DMS53 treated with DMSO at 0.1 percent for 48 hours (cell line): ENCODE measurements around the gene UPK1B.
A peak's percentile ranks its signal among the peaks of the same experiment; 100 is the strongest.
"Not testable (repeated sequence)": the region's sequence is repeated elsewhere in the genome, so short reads cannot be mapped to it uniquely, and the experiment has no call there.

Source experiments
- DNase-seq: peaks from one replicate; lab custom pipeline; 2025; ENCODE audit not compliant: unreplicated experiment; lab: John Stamatoyannopoulos, UW

Gene UPK1B

DNA sequence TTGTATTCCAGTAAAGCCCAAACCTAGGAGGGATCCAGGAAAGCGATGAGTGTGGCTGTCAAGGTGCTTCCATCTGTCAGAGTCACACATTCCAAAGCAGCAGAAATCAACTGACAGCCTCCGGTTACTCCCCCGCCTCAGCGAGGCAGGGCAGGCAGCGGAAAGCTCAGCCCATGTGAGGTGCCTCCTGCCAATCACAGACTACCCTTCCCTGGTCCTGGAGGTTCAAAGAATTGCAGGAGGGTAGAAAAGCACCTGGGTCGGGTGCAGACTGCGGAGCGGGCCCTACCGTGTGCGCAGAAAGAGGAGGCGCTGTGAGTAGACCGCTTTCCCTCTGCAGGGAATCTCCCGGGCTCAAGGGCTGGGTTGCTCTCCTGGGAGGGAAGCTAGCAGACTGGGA lies at the start of gene UPK1B:
Gene UPK1B (plus strand): TSS at position 274 of the 400 bp plus-strand sequence. CDS start 13,144 bp downstream, outside the sequence.
- DNase-seq, result no peak

DNA sequence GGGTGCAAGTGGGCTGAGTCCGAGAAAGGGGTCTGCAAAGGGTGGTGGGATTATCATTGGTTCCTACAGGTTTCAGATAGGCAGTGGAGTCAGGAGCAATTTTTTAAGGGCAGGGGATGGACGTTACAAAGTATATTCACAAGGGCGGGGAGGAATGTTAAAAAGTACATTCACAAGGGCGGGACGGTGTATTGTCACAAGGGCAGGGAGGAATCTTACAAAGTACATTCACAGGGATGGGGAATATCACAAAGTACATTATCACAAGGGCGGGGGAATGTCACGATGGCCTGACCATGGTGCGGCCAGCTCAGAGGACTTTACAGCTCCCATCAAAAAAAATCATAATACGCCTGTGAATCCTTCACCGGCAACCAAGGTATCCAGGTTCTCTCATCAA lies 48.1 kb upstream of the UPK1B start:
- no peak for DNase-seq

DNA sequence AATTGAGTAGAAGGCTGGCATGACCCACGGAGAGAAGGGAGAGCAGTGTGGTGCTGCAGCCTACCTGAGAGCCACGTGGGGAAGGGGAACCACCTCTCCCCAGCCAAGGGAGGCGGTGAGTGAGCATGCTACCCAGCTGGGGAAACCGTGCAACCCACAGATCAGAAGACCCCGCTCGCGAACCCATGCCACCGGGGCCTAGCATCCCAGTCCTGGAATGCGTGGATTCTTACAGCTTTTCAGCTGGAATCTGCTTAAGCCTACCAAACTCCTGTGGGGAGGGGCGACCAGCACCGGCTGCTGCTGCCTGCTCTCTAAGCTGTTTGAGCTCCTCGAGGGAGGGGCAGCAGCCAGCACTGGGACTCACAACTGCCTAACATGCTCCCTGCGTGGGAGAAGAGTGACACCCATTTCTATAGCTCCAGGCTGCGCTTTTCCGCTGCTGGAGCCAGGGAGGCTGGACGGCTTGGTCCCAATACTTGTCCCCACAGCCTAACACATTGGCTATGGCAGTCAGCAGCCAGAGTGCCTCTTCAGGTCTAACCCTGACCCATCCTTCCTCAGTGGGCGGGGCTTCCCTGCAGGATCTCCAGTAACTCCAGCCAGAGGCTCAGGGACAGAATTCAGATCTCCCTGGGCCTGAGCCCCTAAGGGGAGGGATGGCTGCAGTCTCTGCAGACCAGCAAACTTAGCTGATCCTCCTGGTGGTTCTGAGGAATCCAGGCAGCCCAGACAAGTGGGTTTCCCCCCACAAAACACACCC lies 47.5 kb upstream of the UPK1B start:
- no peak for DNase-seq

DNA sequence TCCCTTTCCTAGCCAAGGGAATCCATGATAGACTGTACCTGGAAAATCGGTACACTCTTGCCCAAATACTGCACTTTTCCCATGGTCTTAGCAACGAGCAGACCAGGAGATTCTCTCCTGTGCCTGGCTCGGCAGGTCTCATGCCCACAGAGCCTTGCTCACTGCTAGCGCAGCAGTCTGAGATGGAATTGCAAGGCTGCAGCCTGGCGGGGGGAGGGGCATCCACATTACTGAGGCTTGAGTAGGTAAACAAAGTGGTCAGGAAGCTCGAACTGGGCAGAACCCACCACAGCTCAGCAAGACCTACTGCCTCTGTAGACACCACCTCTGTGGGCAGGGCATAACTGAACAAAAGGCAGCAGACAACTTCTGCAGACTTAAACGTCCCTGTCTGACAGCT lies 43.1 kb upstream of the UPK1B start:
- not testable (repeated sequence) for DNase-seq

DNA sequence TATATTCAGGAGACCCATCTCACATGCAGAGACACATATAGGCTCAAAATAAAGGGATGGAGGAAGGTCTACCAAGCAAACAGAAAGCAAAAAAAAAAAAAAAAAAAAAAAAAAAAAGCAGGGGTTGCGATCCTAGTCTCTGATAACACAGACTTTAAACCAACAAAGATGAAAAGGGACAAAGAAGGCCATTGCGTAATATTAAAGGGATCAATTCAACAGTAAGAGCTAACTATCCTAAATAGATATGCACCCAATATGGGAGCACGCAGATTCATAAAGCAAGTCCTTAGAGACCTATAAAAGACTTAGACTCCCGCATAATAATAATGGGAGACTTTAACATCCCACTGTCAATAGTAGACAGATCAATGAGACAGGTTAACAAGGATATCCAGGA lies 41.1 kb upstream of the UPK1B start:
- DNase-seq, result not testable (repeated sequence)

DNA sequence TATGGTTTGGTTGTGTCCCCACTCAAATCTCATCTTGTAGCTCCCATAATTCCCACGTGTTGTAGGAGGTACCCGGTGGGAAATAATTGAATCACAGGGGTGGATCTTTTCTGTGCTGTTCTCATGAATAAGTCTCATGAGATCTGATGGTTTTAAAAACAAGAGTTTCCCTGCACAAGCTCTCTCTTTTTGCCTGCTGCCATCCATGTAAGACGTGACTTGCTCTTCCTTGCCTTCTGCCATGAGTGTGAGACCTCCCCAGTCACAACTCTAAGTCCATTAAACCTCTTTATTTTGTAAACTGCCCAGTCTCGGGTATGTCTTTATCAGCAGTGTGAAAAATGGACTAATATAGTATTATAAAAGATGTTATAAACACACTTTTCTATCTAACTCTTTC lies 34.0 kb upstream of the UPK1B start:
- DNase-seq, result not testable (repeated sequence)

DNA sequence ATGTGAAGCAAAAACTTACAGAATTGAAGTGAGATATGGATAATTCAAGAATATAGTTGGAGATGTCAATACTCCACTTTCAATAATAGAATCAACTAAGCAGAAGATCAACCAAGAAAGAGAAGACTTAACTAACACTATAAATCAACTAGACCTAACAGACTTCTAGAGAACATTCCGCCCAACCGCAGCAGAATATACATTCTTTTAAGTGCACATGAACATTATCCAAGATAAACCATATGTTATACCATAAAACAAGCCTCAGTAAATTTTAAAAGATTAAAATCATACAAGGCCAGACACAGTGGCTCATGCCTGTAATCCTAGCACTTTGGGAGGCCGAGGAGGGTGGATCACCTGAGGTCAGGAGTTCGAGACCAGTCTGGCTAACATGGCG lies 32.9 kb upstream of the UPK1B start:
- no peak for DNase-seq

DNA sequence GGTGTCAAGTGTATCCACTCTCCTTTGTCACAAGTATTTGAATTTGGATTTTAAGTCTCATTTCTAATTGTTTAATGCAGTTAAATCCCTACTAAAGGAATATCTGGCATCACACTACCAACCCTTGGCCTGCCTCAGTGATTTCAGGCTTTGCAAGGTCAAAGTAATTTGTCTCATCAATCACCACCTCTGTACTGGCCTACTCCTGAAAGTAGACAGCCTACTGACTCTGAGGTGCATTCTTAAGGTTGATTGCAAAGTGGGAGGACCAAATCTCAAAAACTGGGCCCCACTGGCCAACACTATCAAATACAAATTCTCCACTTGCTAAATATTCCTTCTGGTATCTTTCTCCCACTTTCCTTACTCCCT lies 28.3 kb upstream of the UPK1B start:
- no peak for DNase-seq

DNA sequence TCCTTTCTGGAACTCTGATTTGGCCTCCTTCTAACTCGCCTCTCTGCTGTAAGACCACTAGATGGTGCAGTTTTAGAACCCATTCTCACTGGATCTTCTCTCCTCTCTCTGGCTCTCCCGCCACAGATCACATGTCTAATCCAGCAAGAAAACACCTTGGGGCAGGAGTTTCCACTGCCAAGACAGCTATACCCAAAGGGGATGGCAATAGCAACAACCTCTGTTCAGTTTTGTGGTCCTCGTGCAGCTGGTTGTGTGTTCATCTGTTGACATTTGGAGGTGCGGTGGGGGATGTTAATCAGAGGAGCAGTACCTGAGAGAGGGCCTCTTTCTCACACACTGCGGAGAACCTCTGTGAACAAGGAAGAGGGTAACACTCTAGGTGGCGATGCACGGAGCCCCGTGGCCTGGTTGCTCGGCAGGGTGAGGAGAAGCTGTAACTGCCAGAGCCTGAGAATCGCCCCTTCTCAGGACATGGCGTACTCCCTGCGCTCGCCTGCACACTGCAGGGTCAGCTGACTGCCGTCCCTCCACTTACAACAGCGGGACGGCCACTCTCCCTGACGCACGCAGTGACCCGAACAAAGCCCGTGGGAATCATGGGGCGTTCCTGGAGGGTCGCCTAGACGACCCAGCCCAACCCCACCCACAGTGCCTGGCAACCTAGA lies 27.8 kb upstream of the UPK1B start, which contains the start of gene TEX55:
Gene TEX55 (plus strand): TSS at position 666 of the 668 bp plus-strand sequence. CDS start 25 bp downstream, outside the sequence.
- DNase-seq, result peak; percentile 47

DNA sequence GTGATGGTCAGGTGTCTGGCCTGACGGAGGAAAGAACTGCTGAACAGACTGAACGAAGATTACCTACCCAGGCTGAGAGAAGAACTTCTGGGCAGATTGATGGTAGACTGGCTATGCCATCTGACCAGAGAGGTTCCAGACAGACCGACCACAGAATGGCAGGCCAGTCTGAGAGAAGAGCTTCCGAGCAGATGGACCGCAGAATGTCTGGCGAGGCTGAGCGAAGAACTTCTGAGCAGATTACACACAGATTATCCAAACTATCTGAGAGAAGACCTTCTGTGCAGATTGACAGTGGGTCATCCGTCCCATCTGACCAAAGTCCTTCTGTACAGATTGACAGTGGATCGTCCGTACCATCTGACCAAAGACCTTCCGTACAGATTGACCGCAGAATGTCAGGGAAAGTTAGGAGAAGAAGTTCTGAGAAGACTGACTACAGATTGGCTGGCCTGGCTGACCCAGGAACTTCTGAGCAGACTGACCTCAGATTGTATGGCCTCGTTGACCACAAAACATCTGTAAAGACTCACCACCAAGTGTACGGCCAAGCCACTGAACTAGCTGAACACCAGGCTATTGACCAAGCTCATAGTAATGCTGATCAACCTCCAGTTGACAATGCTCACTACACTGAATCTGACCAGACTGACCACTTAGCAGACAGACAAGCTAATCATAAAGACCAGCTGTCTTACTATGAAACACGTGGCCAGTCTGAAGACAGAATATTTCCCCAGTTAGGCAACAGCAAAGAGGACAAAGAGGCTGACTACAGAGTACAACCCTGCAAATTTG lies 26.6 kb upstream of the UPK1B start:
- no peak for DNase-seq

DNA sequence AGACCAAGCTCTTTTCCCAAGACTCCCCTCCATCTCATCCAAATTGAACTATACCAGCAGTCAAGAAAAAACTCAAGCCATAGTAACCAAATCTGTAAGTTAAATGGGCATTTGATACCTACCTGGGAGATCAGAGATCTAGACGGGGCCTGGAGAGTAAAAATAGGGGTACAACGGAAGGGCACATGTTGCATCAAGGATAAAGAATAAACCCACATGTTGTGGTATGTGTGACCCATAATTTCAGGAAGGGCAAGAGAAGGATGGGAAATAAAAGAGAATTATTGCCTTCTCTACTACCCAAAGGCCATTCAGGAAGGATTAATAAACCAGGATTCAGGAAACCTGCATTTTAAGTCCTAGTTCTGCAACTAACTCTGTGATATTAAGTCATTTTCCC lies 25.9 kb upstream of the UPK1B start:
- no peak for DNase-seq

DNA sequence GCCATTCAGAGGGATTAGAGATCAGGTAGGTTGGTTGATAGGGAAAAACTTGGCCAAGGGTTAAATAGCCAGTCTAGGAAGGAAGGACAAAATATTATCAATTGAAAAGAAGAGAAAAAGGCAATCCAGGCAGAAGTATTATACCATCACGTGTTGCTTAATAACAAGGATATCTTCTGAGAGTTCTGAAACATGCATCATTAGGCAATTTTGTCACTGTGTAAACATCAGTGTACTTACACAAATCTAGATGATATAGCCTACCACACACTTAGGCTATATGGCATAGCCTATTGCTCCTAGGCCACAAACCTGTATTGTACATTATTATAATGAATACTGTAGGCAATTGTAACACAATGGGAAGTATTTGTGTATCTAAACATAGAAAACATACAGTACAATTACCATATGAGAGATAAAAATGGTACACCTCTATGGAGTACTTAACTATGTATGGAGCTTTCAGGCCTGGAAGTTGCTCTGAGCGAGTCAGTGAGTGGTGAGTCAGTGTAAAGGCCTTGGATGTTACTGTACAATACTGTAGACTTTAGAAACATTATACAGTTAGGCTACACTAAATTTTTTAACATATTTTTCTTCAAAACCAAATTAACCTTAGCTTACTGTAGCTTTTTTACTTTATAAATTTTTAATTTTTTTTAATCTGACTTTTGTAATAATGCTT lies 24.8 kb upstream of the UPK1B start:
- DNase-seq, result no peak

DNA sequence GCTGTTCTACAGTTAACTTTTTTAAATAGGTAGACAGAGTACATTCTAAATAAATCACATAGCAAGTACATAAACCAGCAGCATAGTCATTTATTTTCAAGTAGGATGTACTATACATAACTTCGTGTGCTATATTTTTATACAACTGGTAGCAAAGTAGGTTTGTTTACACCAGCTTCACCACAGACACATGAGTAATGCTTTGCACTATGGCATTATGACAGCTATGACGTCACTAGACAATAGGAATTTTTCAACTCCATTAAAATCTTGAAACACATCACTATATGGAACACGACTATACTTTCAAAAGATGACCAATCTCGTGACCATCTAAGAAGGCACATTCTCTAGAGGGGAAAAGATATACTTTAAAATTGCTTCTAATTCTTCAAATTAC lies 23.9 kb upstream of the UPK1B start:
- no peak for DNase-seq

DNA sequence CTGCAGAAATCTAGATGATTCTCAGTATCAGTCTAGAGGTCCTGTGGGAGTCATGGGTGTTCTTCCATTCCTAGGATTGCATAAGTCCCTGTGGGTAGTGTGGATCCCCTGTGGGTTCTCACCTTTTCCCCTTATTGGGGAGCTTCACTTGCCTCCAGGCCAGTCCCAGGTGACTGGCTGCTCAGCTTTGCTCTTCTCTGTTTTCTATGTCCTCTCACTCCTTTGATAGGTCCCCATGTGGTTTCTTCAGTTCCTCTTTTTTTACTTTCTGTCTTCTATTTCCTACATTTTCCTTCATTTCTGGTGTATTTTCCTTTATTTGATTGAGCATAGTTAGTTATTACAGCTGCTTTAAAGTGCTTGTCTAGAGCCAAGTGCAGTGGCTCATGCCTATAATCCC lies 16.5 kb upstream of the UPK1B start:
- no peak for DNase-seq

DNA sequence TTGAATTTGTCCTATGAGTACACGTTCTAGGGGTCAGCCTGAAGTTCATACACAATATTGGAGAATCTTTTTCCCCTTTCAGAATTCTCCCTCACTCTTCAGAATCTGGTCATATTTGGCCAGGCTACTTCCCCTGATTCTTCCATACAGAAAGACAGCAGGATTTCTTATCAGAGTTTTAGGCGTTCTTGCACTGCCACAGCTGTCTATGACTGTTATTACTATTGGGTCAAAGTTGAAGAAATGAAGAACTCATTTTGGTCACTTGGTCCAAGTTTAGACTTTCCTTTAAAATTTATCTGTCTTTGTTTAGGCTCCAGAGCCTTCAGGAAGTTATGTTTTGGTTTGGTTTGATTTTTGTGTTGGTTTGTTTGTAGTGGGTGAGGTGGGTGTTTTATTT lies 15.4 kb upstream of the UPK1B start:
- DNase-seq, result no peak

DNA sequence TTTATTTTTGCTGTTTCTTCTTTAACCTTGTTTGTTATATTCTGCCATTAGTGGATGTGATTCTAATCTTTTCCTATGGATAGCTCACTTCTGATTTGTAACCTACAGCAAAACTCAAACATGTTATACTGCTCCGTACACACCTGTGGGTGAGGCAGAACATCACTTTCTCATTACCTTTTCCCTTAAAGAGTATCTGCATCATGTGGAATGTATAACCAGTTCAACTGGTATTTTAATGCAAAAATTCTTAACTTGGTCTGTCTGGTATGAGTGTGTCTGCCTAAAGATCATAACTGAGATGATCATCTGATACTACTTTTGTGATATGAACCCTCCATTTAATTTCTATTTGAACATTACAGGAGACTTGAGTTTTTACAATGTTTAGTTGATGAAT lies 13.0 kb upstream of the UPK1B start:
- DNase-seq, result no peak

DNA sequence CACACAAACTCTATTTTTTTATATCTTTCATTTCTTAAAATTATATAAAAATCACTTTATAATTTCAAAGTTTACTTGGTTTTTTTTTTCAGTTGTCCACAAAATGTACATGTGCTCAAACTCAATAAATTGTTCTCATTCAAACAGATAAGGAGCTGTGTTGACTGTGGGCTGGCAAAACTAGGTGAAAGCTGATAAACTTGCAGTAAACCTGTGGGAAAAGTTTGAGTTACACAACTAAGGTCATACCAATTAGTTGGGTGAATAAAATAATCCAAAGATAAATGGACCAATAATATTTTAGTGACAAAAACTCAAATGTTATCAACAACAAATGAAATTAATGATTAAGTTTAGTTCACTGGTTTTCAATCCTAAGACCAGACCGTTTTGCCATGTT lies 12.6 kb upstream of the UPK1B start:
- no peak for DNase-seq

DNA sequence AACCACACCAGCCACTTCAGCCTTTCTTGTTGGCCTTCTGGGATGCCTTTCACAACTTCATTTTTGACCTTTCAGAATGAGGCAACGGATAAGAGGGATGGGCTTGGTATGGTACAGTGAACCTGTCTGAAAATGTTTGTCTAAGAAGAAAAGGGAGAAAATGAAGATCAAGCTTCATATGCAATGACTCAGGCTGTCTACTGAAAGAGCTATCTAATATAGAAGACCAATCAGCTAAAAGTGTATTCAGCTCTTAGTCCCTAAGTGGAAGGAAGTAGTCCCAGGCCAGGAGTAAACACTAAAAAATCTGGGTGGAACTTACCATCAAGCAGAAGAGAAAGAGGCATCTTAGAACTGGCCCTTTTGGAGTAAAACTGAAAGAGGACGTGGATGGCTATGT lies 12.2 kb upstream of the UPK1B start:
- DNase-seq, result no peak

DNA sequence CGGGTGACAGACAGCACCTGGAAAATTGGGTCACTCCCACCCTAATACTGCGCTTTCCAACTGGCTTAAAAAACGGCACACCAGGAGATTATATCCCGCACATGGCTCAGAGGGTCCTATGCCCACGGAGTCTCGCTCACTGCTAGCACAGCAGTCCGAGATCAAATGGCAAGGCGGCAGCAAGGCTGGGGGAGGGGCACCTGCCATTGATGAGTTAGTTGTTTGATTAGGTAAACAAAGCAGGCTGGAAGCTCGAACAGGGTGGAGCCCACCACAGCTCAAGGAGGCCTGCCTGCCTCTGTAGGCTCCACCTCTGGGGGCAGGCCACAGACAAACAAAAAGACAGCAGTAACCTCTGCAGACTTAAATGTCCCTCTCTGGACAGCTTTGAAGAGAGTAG lies 8.7 kb upstream of the UPK1B start:
- DNase-seq, result not testable (repeated sequence)

DNA sequence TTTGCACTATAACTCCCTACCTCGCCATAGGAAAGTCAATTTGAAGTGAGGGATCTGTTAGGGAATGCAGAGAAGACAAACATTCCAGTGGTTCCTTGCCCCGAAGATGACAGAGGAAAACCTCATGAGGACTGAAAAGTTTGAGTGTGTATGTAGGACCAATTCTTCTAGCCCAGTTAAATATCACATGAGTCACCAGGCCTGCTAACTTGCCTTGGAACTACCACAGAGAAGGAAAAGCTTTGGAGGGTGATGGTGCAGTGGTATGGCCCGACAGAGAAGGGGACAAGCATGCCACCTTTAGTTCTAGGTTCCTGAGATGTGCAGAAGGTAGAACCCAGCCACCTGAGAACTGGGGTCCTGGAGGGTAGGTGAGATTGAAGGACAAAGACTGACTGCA lies 2.6 kb upstream of the UPK1B start:
- no peak for DNase-seq
